DMS53 treated with DMSO at 0.1 percent for 48 hours (cell line): ENCODE measurements around the gene CKS1B.
"Not testable (repeated sequence)": the region's sequence is repeated elsewhere in the genome, so short reads cannot be mapped to it uniquely, and the experiment has no call there.

Source experiments
- DNase-seq: peaks from one replicate; lab custom pipeline; 2025; ENCODE audit not compliant: unreplicated experiment; lab: John Stamatoyannopoulos, UW

The CKS1B gene

DNA sequence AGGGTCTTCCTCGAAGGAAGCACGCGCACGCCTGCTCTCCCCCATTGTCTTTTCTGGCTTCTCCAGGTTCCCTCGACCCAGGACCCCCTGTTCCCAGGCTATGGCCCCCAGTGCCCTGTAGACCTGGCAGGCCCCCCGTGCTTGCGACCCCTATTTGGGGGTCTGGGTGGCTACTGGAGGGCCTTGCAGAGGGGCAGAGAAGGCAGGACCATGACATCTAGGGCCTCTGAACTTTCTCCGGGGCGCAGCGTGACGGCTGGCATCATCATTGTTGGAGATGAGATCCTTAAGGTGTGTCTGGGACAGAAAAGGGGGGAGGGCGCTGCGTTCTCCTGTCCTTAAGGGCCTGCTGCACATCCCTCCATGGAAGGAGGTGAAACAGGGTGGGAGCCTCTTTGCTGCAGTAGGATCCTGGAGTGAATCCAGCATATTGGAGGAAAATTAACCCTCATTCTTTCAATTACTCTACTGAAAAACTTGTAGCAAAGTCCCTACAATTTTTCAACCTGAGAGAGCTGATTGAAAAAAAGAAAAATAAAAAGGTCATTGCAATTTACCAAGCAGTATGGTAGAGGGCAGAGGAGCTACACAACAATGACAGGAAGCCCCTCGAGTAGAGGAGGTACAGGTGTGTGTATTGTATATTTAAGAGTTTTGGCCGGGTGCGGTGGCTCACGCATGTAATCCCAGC, 9.4 kb downstream of the CKS1B start:
- no peak for DNase-seq

DNA sequence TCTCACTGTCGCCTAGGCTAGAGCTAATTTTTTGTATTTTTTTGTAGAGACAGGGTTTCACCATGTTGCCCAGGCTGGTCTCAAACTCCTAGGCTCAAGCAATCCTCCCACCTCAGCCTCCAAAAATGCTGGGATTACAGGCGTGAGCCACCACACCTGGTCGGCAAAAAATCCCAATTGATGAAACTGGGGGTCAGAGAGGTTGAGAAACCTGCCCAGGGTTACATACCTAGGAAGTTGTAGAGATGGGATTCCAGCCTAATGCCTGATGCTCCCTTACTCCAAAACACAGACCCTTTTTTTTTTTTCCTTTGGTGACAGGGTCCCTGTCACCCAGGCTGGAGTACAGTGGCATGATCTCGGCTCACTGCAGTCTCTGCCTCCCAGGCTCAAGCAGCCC, 12.3 kb downstream of the CKS1B start:
- DNase-seq, result not testable (repeated sequence)

DNA sequence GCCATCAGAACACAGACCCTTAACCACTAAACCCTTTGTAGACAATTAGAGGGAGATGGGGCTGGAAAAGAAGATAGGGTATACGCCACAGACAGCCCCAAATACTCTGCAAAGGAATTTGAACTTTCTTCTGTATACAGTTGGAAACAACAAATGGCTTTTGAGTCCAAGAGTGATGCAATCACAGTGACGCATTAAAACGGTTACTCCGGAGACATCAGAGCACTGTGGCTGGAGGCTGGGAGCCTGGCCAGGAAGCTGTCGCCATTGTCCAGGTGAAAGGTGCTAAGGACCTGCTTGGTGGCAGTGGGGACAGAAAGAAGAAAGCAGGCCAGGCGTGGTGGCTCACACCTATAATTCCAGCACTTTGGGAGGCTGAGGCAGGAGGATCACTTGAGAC, 12.8 kb downstream of the CKS1B start:
- no peak for DNase-seq

- no peak for DNase-seq
These were observed 13.8 kb downstream of the CKS1B start for GRCh38 chr1:154988058-154988954.

- no peak for DNase-seq
These were observed 14.8 kb downstream of the CKS1B start for GRCh38 chr1:154989195-154989860.

GRCh38 chr1:154990276-154990675, 15.8 kb downstream of the CKS1B start:
- DNase-seq, result no peak

DNA sequence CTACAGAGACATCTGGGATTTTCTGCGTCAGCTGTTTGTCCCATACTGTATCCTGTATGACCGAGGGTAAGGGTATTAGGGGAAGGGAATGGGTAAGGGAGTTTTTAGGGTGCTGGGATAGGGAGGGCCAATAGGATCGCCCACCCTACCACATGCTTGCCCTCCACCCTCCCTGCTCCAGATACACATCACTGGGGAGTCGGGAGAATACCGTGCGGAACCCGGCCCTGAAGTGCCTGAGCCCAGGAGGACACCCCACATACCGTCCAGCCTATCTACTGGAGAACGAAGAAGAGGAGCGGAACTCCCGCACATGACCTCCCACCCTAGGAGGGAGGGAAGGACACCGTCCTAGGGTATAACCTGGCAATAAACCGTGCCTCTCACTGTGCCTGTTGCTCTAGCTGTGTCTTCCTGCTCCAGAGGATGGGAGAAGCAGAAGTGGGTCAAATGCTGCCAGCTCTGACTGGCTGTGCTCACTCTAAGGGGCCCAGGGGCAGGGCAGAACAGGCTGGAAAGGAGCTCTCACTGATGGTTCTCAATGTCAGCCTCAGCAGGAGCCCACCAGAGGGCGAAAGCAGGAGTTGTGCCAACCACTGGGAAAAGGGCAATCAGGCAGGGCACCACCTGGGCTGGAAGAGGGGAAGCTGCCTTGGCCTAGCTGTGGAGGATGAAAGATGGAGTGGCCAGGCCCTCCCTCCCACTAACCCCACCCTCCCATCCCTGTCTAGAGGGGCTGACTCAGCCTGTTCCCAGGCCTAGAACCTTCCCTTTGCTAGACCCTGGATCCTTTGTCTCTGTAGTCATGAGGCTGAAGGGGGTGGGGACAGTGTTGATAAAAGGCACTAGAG, 18.5 kb downstream of the CKS1B start:
- no peak for DNase-seq

DNA sequence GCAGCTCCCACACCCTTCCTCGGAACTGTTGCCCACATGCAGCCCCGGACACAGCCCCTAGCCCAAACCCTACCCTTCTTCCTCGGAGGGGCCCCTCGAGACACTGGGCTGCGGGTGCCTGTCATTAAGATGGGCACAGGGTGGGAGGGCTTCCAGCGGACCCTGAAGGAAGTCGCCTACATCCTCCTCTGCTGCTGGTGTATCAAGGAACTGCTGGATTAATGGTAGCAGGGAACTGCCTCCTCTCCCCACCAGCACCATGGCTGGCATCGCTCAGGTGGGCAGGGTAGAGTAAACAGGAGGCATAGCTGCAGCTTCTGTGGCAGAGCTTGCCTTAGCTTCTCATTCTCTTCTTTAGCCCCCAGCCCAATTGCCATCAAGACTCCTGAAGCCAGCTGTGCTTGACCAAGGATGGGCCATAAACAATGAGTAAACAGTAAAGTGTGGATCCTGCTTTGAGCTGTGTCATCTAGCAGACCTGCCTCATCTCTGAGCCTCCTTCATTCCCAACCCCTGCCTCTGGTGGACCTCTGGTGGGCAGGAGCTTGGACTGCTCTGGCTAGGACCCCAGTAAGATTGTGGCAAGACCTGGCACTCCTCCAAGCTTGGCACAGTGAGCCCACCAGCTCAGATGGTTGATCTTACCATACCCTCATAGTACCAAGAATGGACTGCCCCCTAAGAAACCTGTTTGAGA, 19.2 kb downstream of the CKS1B start, which contains the start of gene LENEP:
Gene LENEP (plus strand): TSS at position 15 of the 697 bp plus-strand sequence. CDS start 22 bp downstream, at position 37.
- DNase-seq, result no peak

- no peak for DNase-seq
These were observed 19.7 kb downstream of the CKS1B start for GRCh38 chr1:154994269-154994587.

DNA sequence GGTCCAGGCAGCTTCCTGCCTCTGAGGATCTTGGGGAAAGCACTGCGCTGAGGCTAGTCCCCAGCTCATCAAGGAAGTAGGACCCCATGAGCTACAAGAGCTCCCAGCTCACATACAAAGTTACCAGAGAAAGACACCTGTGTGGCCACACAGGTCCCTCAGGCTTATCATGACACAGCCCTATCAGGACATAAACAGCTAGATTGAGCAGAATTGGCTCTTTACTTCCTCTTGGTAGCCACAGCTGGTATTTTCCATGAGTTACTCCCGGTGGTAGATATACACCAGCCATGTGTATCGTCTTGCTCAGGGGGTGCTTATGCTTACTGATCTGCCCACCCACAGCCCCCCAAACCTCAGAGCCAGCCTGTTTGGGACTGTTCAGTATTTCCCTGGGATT, 20.1 kb downstream of the CKS1B start:
- DNase-seq, result no peak

DNA sequence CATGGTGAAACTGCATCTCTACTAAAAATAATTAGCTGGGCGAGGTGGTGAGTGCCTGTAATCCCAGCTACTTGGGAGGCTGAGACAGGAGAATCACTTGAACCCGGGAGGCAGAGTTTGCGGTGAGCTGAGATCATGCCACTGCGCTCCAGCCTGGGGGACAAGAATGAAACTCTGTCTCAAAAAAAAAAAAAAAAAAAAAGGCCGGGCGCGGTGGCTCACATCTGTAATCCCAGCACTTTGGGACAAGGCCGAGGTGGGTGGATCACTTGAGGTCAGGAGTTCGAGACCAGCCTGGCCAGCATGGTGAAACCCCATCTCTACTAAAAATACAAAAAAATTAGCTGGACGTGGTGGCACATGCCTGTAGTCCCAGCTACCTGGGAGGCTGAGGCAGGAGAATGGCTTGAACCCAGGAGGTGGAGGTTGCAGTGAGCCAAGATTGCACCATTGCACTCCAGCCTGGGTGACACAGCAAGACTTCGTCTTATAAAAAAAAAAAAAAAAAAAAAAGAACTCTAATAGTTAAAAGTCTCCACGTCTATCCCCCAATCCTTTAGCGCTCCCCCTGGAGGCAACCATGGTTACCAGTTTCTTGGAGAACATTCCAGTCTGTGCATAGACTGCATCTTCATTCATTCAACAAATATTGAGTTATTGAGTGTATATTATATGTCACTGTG, 21.0 kb downstream of the CKS1B start:
- DNase-seq, result peak; percentile 21

DNA sequence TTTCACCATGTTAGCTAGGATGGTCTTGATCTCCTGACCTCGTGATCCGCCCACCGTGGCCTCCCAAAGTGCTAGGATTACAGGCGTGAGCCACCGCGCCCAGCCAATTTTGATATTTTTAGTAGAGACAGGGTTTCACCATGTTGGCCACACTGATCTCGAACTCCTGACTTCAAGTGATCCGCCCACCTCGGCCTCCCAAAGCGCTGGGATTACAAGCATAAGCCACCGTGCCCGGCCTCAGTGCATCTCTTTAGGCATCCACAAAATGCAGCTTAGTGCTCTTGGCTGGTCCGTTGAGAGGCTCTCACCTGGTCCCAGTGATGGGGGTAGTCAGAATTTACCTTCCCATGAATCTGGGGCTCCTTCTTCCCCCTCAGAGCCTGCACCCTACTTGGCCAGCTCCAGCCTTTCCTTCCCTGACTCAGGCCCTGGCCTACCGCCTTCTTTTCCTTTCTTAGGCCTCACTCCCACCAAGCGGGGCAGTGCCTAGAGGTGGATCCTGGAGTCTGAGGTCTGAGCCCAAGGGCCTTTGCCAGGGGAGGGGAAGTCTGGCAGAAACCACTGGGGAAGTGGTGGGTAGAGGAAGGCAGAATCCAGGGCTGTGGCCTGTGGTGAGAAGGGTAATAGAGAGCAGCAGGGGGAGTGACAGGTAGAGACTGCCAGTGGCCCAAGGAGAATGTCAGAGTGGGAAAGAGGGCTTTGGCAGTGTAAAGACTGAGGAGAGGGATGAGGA, 22.7 kb downstream of the CKS1B start:
- no peak for DNase-seq

GRCh38 chr1:154998201-154998780, 23.8 kb downstream of the CKS1B start:
- no peak for DNase-seq

GRCh38 chr1:154998818-154999570, 24.5 kb downstream of the CKS1B start:
- peak; percentile 23 for DNase-seq

GRCh38 chr1:154999571-155000410, 25.3 kb downstream of the CKS1B start:
- peak; percentile 65 for DNase-seq

GRCh38 chr1:155000411-155000725, 25.9 kb downstream of the CKS1B start:
- DNase-seq, result no peak

DNA sequence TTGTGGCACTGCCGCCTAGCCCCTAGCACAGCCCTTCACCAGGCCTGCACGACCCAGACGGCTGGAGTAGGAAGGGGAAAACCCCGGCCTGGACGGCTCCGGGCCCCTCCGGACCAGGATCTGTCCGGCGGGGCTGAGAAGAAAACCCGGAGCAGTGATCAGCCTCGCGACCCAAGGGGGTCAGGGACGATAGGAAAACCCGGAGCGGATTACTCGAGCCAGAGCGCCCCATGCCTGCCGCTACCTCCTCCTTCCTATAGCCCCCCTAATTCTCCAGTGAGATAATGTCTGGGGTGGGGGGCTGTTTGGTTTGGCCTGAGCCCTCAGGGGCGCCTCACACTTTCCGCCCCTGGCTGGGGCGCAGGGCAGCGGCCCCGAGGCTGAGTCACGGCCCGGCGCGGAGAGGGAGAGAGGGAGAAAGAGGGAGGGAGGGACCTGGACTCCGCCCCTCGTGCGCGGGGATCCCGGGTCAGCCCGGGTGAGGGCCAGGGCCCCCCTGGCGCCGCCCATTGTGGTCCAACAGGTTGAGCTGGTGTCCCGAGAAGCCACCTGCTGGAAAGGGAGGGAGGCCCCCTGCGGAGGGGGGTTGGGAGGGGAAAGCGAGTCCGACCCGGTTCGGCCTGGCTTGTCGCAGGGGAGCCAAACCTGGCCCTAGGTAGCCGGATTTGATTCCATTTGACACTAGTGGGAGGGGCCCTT, 26.4 kb downstream of the CKS1B start:
- peak; percentile 89 for DNase-seq
